ENCODE measurements around the gene KLHL1.
"Not testable (repeated sequence)": the region's sequence is repeated elsewhere in the genome, so short reads cannot be mapped to it uniquely, and the experiment has no call there.

KLHL1 gene, protein sequence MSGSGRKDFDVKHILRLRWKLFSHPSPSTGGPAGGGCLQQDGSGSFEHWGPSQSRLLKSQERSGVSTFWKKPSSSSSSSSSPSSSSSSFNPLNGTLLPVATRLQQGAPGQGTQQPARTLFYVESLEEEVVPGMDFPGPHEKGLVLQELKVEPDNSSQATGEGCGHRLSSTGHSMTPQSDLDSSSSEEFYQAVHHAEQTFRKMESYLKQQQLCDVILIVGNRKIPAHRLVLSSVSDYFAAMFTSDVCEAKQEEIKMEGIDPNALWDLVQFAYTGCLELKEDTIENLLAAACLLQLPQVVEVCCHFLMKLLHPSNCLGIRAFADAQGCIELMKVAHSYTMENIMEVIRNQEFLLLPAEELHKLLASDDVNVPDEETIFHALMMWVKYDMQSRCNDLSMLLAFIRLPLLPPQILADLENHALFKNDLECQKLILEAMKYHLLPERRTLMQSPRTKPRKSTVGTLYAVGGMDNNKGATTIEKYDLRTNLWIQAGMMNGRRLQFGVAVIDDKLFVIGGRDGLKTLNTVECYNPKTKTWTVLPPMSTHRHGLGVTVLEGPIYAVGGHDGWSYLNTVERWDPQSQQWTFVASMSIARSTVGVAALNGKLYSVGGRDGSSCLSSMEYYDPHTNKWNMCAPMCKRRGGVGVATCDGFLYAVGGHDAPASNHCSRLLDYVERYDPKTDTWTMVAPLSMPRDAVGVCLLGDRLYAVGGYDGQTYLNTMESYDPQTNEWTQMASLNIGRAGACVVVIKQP

DNA sequence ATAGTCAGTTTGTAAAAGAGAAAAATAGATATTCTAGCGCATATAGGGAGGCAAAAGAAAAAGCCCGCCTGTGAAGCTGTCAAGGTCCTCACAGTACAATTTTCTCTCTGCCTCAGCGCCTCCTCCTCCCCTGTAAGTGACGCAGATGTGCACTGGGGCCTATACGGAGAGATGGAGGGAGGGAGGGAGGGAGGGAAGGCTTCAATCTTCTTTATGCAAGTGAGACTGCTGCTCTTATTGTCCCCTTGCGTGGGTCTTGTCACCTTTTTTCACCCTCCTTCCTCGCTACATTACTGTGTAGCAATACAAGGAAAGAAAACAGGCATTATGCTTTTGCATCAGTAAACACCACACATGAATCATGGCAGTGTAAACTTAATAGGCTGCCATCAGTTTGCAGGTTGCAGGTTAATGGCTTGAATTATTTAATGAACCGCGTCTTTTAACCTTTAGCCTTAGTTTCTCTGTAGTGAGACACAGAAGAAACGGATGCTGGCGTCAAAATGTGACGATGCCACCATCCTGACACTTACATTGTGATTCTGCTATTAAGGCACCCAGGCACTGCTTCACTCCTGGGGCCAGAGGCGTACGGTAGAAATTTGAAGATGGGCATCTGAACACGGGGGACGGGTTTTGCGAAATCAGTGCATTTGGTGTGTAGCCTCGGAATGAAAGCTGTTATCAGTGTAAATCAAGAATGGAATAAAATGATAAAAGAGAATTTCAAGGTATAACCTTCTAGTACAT lies at the start of gene KLHL1:
Gene KLHL1 (minus strand): TSS at position 97 of the 750 bp plus-strand sequence. CDS start 753 bp downstream, outside the sequence.
- DNase-seq: no peak

DNA sequence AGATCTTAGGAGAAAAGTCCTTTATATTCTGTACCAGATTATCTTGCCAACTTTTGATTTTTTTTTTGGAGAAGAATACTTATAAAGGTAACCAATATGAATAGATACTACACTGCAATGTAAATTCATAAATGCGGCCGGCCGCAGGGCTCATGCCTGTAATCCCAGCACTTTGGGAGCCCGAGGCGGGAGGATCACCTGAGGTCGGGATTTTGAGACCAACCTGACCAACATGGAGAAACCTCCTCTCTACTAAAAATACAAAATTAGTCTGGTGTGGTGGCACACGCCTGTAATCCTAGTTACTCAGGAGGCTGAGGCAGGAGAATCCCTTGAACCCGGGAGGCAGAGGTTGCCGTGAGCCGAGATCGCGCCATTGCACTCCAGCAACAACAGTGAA lies 34.4 kb upstream of the KLHL1 start:
- DNase-seq: not testable (repeated sequence)

- DNase-seq: no peak
These were observed 19.8 kb upstream of the KLHL1 start for GRCh38 chr13:70128098-70128497.

DNA sequence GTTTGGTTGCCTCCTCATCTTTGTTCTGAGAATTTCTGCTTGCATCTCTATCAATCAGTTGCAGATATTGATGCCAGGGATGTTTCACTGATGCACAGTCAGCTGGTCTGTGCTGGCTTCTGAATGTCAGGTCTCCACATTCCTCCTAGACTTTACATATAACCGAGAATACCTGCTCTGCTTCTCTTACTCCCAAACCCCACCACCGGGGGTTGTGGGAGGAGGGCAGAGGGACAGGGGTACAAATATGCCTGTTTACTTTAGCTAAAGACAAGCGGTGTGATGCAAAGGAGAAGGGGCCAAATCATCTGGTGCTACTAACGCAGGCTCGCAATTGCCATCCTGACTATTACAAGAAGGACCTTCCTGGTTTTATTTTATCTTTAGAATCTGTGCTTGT lies 17.4 kb upstream of the KLHL1 start:
- no peak for DNase-seq

DNA sequence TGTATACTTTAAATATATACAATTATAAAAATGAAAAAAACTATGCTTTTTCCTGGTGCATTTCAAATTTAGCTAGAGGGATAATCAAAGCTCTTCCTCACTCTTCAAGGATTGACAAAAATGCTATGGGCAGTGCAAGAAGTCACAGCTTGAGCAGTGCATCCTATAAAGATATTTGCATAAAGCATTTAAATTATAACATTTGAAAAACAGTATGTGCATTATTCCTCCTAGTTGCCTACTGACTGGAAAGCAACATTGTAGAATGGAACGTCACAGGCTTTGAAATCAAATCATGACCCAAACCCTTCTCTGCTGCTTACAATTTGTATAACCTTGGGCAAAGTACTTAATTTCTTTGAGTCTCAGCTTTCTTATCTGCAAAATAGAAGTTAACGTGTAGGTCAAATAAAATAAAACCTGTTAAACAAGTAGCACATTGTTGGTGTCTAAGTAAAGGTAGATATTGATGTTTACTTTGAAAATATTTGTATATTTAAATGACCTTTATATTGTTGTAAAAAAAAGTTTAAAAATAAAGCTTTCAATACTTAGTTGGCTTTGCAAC lies 9.2 kb upstream of the KLHL1 start:
- DNase-seq: no peak

DNA sequence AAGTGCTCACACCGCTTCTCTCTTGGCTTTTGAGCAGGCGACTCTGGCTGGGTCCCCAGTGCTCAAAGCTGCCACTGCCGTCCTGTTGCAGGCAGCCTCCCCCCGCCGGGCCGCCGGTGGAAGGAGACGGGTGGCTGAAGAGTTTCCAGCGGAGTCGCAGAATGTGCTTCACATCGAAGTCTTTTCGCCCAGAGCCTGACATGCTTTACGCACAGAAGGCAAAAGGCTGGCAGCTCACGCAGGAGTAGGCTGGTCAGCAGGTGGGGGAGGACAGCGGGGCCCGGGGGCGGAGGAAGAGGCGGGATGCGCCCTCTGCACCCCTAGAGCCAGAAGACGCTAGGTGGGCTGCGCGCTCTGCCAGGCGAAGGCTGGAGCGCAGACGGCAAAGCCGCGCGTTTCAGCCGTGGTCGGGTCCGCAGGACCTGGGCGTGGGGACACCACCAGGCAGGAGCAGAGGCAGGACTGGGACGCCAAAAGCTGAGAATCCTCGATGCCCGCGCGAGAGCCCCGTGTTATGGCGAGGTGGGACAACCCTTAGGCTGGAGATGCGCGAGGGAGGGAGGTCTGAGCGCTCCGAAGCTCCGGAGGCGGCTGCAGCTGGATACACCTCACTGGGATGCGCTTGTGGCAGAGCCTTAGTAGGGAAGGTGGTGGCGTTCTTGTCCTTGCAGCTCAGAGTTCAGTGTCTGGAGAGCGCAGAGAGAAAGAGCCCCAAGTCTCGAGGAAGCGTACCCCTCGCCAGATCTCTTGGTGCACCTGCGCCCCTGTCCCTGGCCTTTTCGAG lies 562 bp downstream of the KLHL1 start, which contains the start of gene ATXN8OS:
Gene ATXN8OS (plus strand): TSS at position 329 of the 784 bp plus-strand sequence.
- DNase-seq: no peak

DNA sequence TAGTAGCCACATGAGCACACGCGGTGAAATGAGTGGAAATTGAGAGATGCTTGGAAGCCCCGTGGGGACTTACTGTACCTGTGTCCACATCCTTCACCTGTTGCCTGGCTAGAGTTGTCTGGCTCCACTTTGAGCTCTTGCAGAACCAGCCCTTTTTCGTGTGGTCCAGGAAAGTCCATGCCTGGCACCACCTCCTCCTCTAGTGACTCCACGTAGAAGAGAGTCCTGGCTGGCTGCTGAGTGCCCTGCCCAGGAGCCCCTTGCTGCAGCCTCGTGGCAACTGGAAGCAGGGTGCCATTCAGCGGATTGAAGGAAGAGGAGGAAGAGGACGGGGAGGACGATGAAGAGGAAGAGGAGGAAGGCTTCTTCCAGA lies 1.1 kb downstream of the KLHL1 start:
- no peak for DNase-seq

DNA sequence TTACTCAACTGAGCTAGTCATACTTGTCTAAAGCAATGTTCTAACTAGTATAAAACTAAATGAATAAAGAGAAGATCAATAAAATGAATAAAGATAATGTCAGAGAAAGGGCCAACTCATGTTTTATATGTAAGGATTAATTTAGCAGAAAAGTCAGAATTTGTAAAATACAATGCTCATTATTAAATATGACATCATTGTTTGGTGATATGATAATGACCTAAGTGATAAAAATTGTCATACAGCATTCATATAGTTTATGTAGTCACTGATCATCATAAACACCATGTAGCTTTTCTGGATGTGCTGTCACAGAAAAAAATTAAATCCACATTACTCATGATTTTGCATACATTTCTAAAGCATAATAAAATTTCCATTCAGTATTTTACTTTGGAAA lies 3.8 kb downstream of the KLHL1 start:
- DNase-seq: no peak

- DNase-seq: no peak
These were observed 9.6 kb downstream of the KLHL1 start for GRCh38 chr13:70098669-70099068.

- no peak for DNase-seq
These were observed 18.1 kb downstream of the KLHL1 start for GRCh38 chr13:70090036-70090723.

DNA sequence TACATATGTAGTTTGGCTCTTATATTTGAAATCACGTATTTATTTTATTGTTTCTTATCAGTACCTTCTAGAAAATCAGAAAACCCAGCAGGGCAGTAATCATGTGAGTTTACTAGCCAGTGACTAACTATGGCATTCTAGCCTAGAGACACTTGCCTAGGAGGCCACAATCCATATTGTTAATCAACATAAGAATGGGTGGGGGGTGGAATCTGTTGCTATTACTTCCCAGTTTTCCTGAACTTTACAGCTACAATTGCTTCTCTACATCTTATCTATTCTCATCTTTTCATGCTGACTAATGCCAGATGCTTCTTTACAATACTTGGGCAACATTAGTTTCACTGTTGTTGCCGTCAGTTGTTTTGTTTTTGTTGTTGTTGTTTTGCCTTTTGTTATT lies 19.3 kb downstream of the KLHL1 start:
- no peak for DNase-seq

- DNase-seq: no peak
These were observed 21.0 kb downstream of the KLHL1 start for GRCh38 chr13:70087247-70087646.

GRCh38 chr13:70080012-70080411 lies 28.2 kb downstream of the KLHL1 start:
- no peak for DNase-seq

- DNase-seq: no peak
These were observed 53.7 kb downstream of the KLHL1 start for GRCh38 chr13:70054572-70054971.

DNA sequence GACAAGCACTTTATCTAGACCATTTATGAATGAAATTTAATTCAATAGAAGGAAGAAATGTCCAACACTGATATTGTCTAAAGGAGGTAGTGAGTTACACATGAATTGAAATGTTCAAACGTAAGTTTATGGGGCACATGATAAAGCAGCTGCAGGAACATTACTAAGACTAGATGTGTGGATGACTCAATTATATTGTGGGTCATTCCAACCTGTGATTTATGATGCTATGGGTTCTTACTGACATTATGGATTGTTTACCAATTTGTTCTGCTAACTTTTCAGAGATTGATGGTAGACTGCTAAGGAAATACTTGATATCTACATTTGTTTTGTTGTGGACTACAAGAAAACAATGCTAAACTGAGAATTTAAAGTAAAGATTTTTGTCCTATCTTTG lies 56.7 kb downstream of the KLHL1 start:
- DNase-seq: no peak

DNA sequence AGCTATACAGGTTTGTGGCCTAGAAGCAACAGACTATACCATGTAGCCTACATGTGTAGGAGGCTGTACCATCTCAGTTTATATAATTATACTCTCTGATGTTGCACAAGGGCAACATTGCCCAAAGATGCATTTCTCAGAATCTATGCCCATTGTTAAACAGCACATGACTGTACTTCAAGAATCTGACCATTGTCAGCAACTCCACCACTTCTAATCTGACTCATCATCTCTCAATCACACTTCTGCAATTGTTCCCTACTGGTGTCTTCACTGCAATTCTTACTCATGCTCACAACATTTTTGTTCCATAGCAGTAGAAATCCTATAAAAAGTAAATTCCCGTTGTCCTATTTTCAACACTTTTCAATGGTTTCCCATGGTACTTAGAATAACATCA lies 64.6 kb downstream of the KLHL1 start:
- no peak for DNase-seq

DNA sequence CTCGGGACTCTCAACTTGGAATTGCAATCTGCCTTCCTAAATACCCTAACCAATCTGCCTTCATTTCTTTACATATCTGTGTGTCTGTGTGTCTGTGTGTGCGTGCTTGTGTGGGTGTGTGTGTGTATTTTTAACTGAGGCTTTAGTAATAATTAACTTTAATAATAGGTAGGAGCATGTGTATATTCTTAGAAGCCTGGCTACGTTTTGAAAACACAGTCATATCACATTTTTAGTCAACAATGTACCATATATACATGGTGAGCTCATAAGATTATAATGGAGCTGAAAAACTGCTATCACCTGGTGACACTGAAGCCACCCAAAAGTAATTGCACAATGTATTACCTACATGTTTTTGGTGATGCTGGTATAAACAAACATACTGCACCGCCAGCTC lies 66.1 kb downstream of the KLHL1 start:
- no peak for DNase-seq

DNA sequence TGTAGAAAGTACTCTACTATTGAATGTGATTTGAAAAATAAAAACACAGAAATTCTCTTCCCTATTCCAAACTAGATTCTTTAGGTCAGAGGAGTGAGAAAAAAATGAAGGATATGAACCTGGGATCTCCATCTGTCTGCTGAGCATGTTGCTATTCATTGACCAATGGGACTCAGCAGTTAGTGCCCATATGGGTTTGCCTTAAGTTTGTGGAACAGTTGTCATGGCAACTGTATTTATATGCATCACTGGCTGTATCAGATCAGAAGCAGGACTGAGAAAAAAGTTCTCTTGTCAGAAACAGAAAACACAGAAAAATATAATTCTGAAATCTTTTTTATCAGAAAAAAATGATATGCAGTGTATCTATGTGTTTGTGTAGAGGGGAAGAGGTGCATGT lies 74.0 kb downstream of the KLHL1 start:
- no peak for DNase-seq

DNA sequence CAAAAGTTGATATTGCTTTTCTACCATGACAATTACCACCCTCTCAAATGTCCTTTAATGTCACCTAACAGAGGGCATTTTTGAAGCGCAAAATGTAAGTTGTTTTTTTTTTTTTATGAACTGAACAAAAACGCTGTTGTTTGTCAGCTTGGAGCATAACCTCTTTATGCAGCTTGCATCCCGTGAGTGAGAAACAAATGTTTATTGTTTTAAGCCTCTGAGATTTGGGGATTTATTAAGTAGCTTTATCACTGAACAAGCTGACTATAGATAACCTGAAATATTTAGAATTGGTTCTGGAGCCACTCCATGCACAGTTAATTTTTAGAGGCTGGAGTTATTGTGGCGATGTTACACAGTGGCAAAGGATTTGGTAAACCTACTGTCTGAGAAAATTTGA lies 80.7 kb downstream of the KLHL1 start:
- no peak for DNase-seq

- no peak for DNase-seq
These were observed 84.7 kb downstream of the KLHL1 start for GRCh38 chr13:70023516-70023915.

DNA sequence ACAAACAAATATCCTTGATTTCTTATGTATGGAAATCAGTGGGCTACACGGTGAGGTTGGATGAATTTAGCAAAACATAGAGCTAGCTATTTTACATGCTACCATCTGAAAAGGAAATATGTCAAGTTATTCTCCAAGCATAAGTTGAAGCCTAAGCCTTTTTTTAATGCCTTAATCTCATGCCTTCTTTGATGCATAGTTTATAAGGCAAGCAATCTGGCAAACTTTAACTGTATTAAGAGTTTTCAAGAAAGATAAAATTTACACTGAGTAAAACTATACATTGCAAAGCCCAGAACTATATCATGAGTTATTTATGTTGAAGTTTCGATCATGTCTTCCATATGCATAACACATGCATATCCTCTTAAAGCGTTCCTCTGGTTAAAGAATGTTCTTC lies 85.6 kb downstream of the KLHL1 start:
- no peak for DNase-seq

GRCh38 chr13:70016116-70016515 lies 92.1 kb downstream of the KLHL1 start:
- DNase-seq: no peak

All from fibroblast of upper back skin (primary cell).